ENCODE results near the gene FGFBP2. TPM values are rescaled to one million over a fixed set of nuclear protein-coding genes. Genes with fewer than 3 reads are reported as not detected.

The FGFBP2 gene
- total RNA-seq, 1 donor, result 0.36 TPM

- Histone ChIP-seq H3K79me2 (ENCODE audit: insufficient read depth, low read length) (no peaks in the 10 kb centered on the region), H3K4me2 (ENCODE audit: insufficient read depth, low read length) (no peak overlapping the region), H3K4me1 (ENCODE audit: insufficient read depth, low read length) (no peaks in the 10 kb centered on the region), H4K20me1 (ENCODE audit: insufficient read depth, low read length) (no peaks in the 10 kb centered on the region), H3K36me3 (ENCODE audit: insufficient read depth, low read length) (no peaks in the 10 kb centered on the region), H3K27ac (ENCODE audit: low read depth, low read length) (no peak overlapping the region), H3K9me3 (ENCODE audit: low read depth, low read length) (no peaks in the 10 kb centered on the region), H3K27me3 (ENCODE audit: insufficient read depth, low read length) (peaks cover 14% of the 10 kb centered on the region), H2AFZ (ENCODE audit: low read length) (no peak overlapping the region), H3K4me3 (ENCODE audit: insufficient read depth, low read length) (no peak overlapping the region)
- no peak for TF ChIP-seq CTCF (IDR thresholded peaks at IDR 0.05; ENCODE audit: extremely low read depth, low read depth, low read length)
- DNase-seq (ENCODE audit: insufficient read length, low spot score, missing footprints), result no peak
Measured at GRCh38 chr4:15938182-15938581, 24.8 kb downstream of the FGFBP2 start.

- Histone ChIP-seq H3K36me3 (ENCODE audit: insufficient read depth, low read length) (no peaks in the 10 kb centered on the region), H3K4me3 (ENCODE audit: insufficient read depth, low read length) (no peak overlapping the region), H3K27ac (ENCODE audit: low read depth, low read length) (no peak overlapping the region), H2AFZ (ENCODE audit: low read length) (no peak overlapping the region), H3K79me2 (ENCODE audit: insufficient read depth, low read length) (no peaks in the 10 kb centered on the region), H4K20me1 (ENCODE audit: insufficient read depth, low read length) (no peaks in the 10 kb centered on the region), H3K4me1 (ENCODE audit: insufficient read depth, low read length) (no peaks in the 10 kb centered on the region), H3K4me2 (ENCODE audit: insufficient read depth, low read length) (no peak overlapping the region), H3K27me3 (ENCODE audit: insufficient read depth, low read length) (peaks cover 16% of the 10 kb centered on the region), H3K9me3 (ENCODE audit: low read depth, low read length) (no peaks in the 10 kb centered on the region)
- TF ChIP-seq CTCF (IDR thresholded peaks at IDR 0.05; ENCODE audit: extremely low read depth, low read depth, low read length), result no peak
- DNase-seq (ENCODE audit: insufficient read length, low spot score, missing footprints), result no peak
Measured at GRCh38 chr4:15936495-15936894, 26.5 kb downstream of the FGFBP2 start.

GRCh38 chr4:15935504-15936402, 27.2 kb downstream of the FGFBP2 start:
- Histone ChIP-seq H4K20me1 (ENCODE audit: insufficient read depth, low read length) (no peaks in the 10 kb centered on the region), H3K36me3 (ENCODE audit: insufficient read depth, low read length) (no peaks in the 10 kb centered on the region), H3K27ac (ENCODE audit: low read depth, low read length) (no peak overlapping the region), H3K79me2 (ENCODE audit: insufficient read depth, low read length) (no peaks in the 10 kb centered on the region), H3K4me1 (ENCODE audit: insufficient read depth, low read length) (no peaks in the 10 kb centered on the region), H3K27me3 (ENCODE audit: insufficient read depth, low read length) (peaks cover 16% of the 10 kb centered on the region), H2AFZ (ENCODE audit: low read length) (peak overlapping the region; percentile 36), H3K4me2 (ENCODE audit: insufficient read depth, low read length) (peak overlapping the region; percentile 32), H3K4me3 (ENCODE audit: insufficient read depth, low read length) (no peak overlapping the region), H3K9me3 (ENCODE audit: low read depth, low read length) (no peaks in the 10 kb centered on the region)
- no peak for DNase-seq (ENCODE audit: insufficient read length, low spot score, missing footprints)
- TF ChIP-seq CTCF (IDR thresholded peaks at IDR 0.05; ENCODE audit: extremely low read depth, low read depth, low read length), result no peak

GRCh38 chr4:15934259-15934658, 28.7 kb downstream of the FGFBP2 start:
- TF ChIP-seq CTCF (IDR thresholded peaks at IDR 0.05; ENCODE audit: extremely low read depth, low read depth, low read length), result no peak
- H3K79me2 ChIP-seq (ENCODE audit: insufficient read depth, low read length), result no peaks in the 10 kb centered on the region

More at GRCh38 chr4:15934259-15934658, 28.7 kb downstream of the FGFBP2 start:
- Histone ChIP-seq H3K4me1 (ENCODE audit: insufficient read depth, low read length) (no peaks in the 10 kb centered on the region), H3K4me3 (ENCODE audit: insufficient read depth, low read length) (no peak overlapping the region), H3K9me3 (ENCODE audit: low read depth, low read length) (no peaks in the 10 kb centered on the region), H3K27ac (ENCODE audit: low read depth, low read length) (no peak overlapping the region), H2AFZ (ENCODE audit: low read length) (no peak overlapping the region), H3K36me3 (ENCODE audit: insufficient read depth, low read length) (no peaks in the 10 kb centered on the region), H4K20me1 (ENCODE audit: insufficient read depth, low read length) (no peaks in the 10 kb centered on the region), H3K27me3 (ENCODE audit: insufficient read depth, low read length) (peaks cover 20% of the 10 kb centered on the region), H3K4me2 (ENCODE audit: insufficient read depth, low read length) (no peak overlapping the region)
- DNase-seq (ENCODE audit: insufficient read length, low spot score, missing footprints), result no peak

Measured in osteoblast (primary cell).